ENCODE results near the gene PRR29.

DNA sequence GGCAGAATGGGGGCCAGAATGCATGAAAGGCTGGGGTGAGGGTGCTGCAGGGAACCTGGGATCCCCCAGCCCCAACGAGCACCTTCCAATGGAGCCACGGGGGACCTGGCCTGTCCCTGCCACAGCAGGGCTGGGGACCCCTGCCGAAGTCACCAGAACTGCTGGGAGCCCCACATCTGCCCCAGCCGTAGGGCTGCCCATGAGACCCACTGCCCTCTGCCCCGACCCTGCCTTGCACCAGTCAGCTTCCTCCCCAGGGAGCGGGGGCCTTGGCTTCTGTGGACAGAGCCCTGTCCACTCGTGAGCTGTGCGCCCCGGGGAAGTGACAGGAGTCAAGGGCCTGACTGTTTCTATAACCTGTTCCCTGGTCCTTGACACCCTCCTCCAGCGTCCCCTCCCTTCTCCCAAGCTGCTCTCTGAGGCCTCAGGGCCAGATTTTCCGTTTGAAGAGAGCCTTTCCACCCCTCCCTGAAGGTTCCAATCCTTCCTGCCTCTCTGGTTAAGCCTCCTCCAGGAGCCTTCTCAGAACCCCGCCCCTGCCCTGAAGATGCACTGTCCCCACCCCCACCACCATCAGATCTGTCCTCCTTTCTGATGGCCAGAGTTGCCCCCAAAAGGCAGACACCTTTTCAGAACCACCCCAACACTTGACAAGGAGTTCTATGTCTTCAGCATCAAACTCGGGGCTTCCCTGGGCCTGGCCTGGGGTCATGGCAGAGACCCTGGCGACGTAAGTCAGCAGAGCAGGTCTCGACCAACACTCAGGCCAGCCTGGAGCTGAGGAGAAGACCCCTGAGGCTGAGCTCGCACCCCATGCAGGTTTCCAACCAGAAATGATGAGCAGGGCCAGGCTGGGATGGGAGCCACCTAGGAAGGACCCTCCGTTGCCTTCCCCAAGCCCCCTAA lies 10.7 kb upstream of the PRR29 start:
- no peak for TF ChIP-seq POLR2A (IDR thresholded peaks at IDR 0.05)
- TF ChIP-seq, protein P1, sequence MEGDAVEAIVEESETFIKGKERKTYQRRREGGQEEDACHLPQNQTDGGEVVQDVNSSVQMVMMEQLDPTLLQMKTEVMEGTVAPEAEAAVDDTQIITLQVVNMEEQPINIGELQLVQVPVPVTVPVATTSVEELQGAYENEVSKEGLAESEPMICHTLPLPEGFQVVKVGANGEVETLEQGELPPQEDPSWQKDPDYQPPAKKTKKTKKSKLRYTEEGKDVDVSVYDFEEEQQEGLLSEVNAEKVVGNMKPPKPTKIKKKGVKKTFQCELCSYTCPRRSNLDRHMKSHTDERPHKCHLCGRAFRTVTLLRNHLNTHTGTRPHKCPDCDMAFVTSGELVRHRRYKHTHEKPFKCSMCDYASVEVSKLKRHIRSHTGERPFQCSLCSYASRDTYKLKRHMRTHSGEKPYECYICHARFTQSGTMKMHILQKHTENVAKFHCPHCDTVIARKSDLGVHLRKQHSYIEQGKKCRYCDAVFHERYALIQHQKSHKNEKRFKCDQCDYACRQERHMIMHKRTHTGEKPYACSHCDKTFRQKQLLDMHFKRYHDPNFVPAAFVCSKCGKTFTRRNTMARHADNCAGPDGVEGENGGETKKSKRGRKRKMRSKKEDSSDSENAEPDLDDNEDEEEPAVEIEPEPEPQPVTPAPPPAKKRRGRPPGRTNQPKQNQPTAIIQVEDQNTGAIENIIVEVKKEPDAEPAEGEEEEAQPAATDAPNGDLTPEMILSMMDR (IDR thresholded peaks at IDR 0.05), result no peak

Data from stomach (tissue), 4 donors.